HepG2 (cell line): ENCODE measurements around the gene NOS1AP. TPM values are rescaled to one million over a fixed set of nuclear protein-coding genes. Genes with fewer than 3 reads are reported as not detected.

ENCODE experiments used
- BCL6 ChIP-seq: IDR thresholded peaks from 2 replicates; pipeline ENCODE4 v1.6.1; 2016; ENCODE audit warnings: missing genetic modification reagents, missing compliant biosample characterization
- BHLHE40 ChIP-seq: IDR thresholded peaks from 2 replicates; pipeline ENCODE4 v1.6.1; 2011; ENCODE audit warnings: low read length, improper control_type of control experiment
- BORCS8-MEF2B ChIP-seq: sonication (generic); formaldehyde crosslinking; IDR thresholded peaks from 2 replicates; pipeline ENCODE4 v1.8.0; 2022; ENCODE audit warnings: mild to moderate bottlenecking, missing genetic modification reagents
- CEBPB ChIP-seq: IDR thresholded peaks from 2 replicates; pipeline ENCODE4 v1.6.1; 2011; ENCODE audit warnings: low read depth, low read length, improper control_type of control experiment, borderline replicate concordance
- HOXD1 ChIP-seq: sonication (generic); formaldehyde crosslinking; IDR thresholded peaks from 2 replicates; pipeline ENCODE4 v1.5.0; 2020; ENCODE audit warnings: missing genetic modification reagents
- MEIS1 ChIP-seq: sonication (generic); formaldehyde crosslinking; IDR thresholded peaks from 2 replicates; pipeline ENCODE4 v1.9.0; 2021; ENCODE audit warnings: mild to moderate bottlenecking, missing genetic modification reagents, moderate library complexity, borderline replicate concordance
- NR1H2 ChIP-seq: sonication (generic); formaldehyde crosslinking; IDR thresholded peaks from 2 replicates; pipeline ENCODE4 v1.8.1; 2022; ENCODE audit warnings: low read depth, missing genetic modification reagents, borderline replicate concordance
- NR2F6 ChIP-seq, 2 experiments: IDR thresholded peaks; 2 replicates each; pipeline ENCODE4 v1.6.1; 2016; ENCODE audit warnings: antibody characterized with exemption in 1 of 2, mild to moderate bottlenecking in 1 of 2
- PCBP2 ChIP-seq: fragments of 200-400 bp; formaldehyde crosslinking; optimal IDR thresholded peaks from 2 replicates; pipeline ENCODE3; 2018; ENCODE audit warnings: low read length, low read depth; ENCODE audit not compliant: poor library complexity, severe bottlenecking
- RAD21 ChIP-seq: fragments of 450-650 bp; formaldehyde crosslinking; IDR thresholded peaks from 2 replicates; pipeline ENCODE4 v1.5.0; 2020; ENCODE audit warnings: mild to moderate bottlenecking
- REPIN1 ChIP-seq: sonication (generic); formaldehyde crosslinking; IDR thresholded peaks from 2 replicates; pipeline ENCODE4 v1.8.0; 2022; ENCODE audit warnings: missing genetic modification reagents, low read depth, mild to moderate bottlenecking, borderline replicate concordance
- TCF7L2 ChIP-seq: IDR thresholded peaks from 2 replicates; pipeline ENCODE4 v1.6.1; 2011; ENCODE audit warnings: mild to moderate bottlenecking, low read depth, low read length, moderate library complexity
- ZNF317 ChIP-seq: sonication (generic); formaldehyde crosslinking; IDR thresholded peaks from 2 replicates; pipeline ENCODE4 v1.5.0; 2020; ENCODE audit warnings: mild to moderate bottlenecking, missing genetic modification reagents
- ZNF510 ChIP-seq: sonication (generic); formaldehyde crosslinking; IDR thresholded peaks from 2 replicates; pipeline ENCODE4 v1.4.0; 2020; ENCODE audit warnings: low read depth, mild to moderate bottlenecking, missing genetic modification reagents
- ZNF768 ChIP-seq: sonication (generic); formaldehyde crosslinking; IDR thresholded peaks from 2 replicates; pipeline ENCODE4 v1.4.0; 2020; ENCODE audit warnings: missing genetic modification reagents
- ZNF816 ChIP-seq: sonication (generic); formaldehyde crosslinking; IDR thresholded peaks from 2 replicates; pipeline ENCODE4 v1.8.0; 2022; ENCODE audit warnings: missing genetic modification reagents, mild to moderate bottlenecking, borderline replicate concordance
- polyA plus RNA-seq, 8 experiments: library from polyadenylated mRNA; depleted of rRNA in 3 of 8; stranded (reverse) in 7 of 8; unstranded in 1 of 8; fragments of >200 nt; fragmentation: Illumina TruSeq in 4 of 8; extraction: Trizol in 4 of 8; gene quantifications; 2 replicates each; pipeline versions ENCODE4 v1.2.1 to v1.2.3, GENCODE V29; 2011 to 2016; ENCODE audit warnings: low read depth in 4 of 8, missing spikeins in 1 of 8, mixed read lengths in 1 of 8; ENCODE audit not compliant: insufficient read depth in 1 of 8
- total RNA-seq, 5 experiments: library from RNA; depleted of rRNA; stranded (reverse); fragments of >200 nt; fragmentation: Illumina TruSeq; extraction: Trizol; gene quantifications; 2 replicates each; pipeline ENCODE4 v1.2.3, GENCODE V29; 2016; ENCODE audit warnings: low read depth in 1 of 5
- TF ChIP-seq, protein P1 (sequence below): sonication (generic); formaldehyde crosslinking; conservative IDR thresholded peaks from 2 replicates; pipeline ENCODE4 v1.4.0; 2020; ENCODE audit warnings: missing genetic modification reagents
- TF ChIP-seq, protein P2 (sequence below), 2 experiments: sonication (generic) in 1 of 2; formaldehyde crosslinking in 1 of 2; IDR thresholded peaks; 2 replicates each; pipeline versions ENCODE4 v1.6.1 to v1.9.0; 2014 to 2022; ENCODE audit warnings: antibody characterized with exemption in 1 of 2, borderline replicate concordance in 1 of 2, inconsistent platforms in 1 of 2, low read depth in 1 of 2, missing genetic modification reagents in 1 of 2
- TF ChIP-seq, protein P3 (sequence below): sonication (generic); formaldehyde crosslinking; IDR thresholded peaks from 2 replicates; pipeline ENCODE4 v1.4.0; 2020; ENCODE audit warnings: missing genetic modification reagents, mild to moderate bottlenecking, borderline replicate concordance

Gene NOS1AP
- total and polyA plus RNA-seq, 2 of the 13 experiments (the other 11 are each of a cell fraction or from before 2014, with no cell fraction given): 2.0 to 3.3 TPM

GRCh38 chr1:162285149-162285561 lies 215.7 kb downstream of the NOS1AP start (continued):
- TF ChIP-seq ZNF816: no peak
- TF ChIP-seq CEBPB: no peak; the same call in 1 of the 2 replicates
- TF ChIP-seq, protein P1, sequence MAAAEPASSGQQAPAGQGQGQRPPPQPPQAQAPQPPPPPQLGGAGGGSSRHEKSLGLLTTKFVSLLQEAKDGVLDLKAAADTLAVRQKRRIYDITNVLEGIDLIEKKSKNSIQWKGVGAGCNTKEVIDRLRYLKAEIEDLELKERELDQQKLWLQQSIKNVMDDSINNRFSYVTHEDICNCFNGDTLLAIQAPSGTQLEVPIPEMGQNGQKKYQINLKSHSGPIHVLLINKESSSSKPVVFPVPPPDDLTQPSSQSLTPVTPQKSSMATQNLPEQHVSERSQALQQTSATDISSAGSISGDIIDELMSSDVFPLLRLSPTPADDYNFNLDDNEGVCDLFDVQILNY: no peak
- 0 out of 2 replicates have a peak, but pooled peaks have one; percentile 6 for TF ChIP-seq BHLHE40
- no peak for TF ChIP-seq ZNF768
- TF ChIP-seq ZNF510 (CRISPR knock-in tag): no peak
- no peak for TF ChIP-seq HOXD1 (CRISPR knock-in tag)
- peak; percentile 52 for TF ChIP-seq BCL6 (CRISPR knock-in tag)
- TF ChIP-seq ZNF317 (CRISPR knock-in tag): 0 out of 2 replicates have a peak, but pooled peaks have one; percentile 30
- TF ChIP-seq, protein P2, sequence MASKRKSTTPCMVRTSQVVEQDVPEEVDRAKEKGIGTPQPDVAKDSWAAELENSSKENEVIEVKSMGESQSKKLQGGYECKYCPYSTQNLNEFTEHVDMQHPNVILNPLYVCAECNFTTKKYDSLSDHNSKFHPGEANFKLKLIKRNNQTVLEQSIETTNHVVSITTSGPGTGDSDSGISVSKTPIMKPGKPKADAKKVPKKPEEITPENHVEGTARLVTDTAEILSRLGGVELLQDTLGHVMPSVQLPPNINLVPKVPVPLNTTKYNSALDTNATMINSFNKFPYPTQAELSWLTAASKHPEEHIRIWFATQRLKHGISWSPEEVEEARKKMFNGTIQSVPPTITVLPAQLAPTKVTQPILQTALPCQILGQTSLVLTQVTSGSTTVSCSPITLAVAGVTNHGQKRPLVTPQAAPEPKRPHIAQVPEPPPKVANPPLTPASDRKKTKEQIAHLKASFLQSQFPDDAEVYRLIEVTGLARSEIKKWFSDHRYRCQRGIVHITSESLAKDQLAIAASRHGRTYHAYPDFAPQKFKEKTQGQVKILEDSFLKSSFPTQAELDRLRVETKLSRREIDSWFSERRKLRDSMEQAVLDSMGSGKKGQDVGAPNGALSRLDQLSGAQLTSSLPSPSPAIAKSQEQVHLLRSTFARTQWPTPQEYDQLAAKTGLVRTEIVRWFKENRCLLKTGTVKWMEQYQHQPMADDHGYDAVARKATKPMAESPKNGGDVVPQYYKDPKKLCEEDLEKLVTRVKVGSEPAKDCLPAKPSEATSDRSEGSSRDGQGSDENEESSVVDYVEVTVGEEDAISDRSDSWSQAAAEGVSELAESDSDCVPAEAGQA (IDR thresholded peaks at IDR 0.05; ENCODE audit: low read depth): no peak
- TF ChIP-seq, protein P2 (CRISPR knock-in tag; IDR thresholded peaks at IDR 0.05; ENCODE audit: borderline replicate concordance): no peak
- no peak for TF ChIP-seq PCBP2
- TF ChIP-seq NR2F6 (IDR thresholded peaks at IDR 0.05): no peak
- 0 out of 2 replicates have a peak, but pooled peaks have one; percentile 14 for TF ChIP-seq NR2F6 (CRISPR knock-in tag; IDR thresholded peaks at IDR 0.05)
- no peak for TF ChIP-seq RAD21 (CRISPR knock-in tag)
- TF ChIP-seq, protein P3, sequence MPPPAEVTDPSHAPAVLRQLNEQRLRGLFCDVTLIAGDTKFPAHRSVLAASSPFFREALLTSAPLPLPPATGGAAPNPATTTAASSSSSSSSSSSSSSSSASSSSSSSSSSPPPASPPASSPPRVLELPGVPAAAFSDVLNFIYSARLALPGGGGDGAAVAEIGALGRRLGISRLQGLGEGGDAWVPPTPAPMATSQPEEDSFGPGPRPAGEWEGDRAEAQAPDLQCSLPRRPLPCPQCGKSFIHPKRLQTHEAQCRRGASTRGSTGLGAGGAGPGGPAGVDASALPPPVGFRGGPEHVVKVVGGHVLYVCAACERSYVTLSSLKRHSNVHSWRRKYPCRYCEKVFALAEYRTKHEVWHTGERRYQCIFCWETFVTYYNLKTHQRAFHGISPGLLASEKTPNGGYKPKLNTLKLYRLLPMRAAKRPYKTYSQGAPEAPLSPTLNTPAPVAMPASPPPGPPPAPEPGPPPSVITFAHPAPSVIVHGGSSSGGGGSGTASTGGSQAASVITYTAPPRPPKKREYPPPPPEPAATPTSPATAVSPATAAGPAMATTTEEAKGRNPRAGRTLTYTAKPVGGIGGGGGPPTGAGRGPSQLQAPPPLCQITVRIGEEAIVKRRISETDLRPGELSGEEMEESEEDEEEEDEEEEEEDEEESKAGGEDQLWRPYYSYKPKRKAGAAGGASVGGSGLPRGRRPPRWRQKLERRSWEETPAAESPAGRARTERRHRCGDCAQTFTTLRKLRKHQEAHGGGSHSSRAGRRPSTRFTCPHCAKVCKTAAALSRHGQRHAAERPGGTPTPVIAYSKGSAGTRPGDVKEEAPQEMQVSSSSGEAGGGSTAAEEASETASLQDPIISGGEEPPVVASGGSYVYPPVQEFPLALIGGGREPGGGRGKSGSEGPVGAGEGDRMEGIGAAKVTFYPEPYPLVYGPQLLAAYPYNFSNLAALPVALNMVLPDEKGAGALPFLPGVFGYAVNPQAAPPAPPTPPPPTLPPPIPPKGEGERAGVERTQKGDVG (CRISPR knock-in tag): no peak
- no peak for TF ChIP-seq MEIS1 (CRISPR knock-in tag)
- no peak for TF ChIP-seq BORCS8-MEF2B (CRISPR knock-in tag)
- no peak for TF ChIP-seq TCF7L2
- no peak for TF ChIP-seq REPIN1 (CRISPR knock-in tag)
- no peak for TF ChIP-seq NR1H2
